ENCODE data around the gene ZFAND3.

GRCh38 chr6:38067263-38067980 lies 247.9 kb downstream of the ZFAND3 start:
- TF ChIP-seq, protein P1, sequence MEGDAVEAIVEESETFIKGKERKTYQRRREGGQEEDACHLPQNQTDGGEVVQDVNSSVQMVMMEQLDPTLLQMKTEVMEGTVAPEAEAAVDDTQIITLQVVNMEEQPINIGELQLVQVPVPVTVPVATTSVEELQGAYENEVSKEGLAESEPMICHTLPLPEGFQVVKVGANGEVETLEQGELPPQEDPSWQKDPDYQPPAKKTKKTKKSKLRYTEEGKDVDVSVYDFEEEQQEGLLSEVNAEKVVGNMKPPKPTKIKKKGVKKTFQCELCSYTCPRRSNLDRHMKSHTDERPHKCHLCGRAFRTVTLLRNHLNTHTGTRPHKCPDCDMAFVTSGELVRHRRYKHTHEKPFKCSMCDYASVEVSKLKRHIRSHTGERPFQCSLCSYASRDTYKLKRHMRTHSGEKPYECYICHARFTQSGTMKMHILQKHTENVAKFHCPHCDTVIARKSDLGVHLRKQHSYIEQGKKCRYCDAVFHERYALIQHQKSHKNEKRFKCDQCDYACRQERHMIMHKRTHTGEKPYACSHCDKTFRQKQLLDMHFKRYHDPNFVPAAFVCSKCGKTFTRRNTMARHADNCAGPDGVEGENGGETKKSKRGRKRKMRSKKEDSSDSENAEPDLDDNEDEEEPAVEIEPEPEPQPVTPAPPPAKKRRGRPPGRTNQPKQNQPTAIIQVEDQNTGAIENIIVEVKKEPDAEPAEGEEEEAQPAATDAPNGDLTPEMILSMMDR (IDR thresholded peaks at IDR 0.05 in 8 of 11, conservative IDR thresholded peaks at IDR 0.05 in 3 of 11), result no peak
- TF ChIP-seq POLR2A (IDR thresholded peaks at IDR 0.05) (no peak), POLR2AphosphoS5 (IDR thresholded peaks at IDR 0.05) (no peak)

All from spleen (tissue), 7 donors.